ENCODE results near the gene MITF. TPM values are rescaled to one million over a fixed set of nuclear protein-coding genes. Genes with fewer than 3 reads are reported as not detected.

The MITF gene
- total RNA-seq, 1 donor from 2014 or later: 5.8 TPM

DNA sequence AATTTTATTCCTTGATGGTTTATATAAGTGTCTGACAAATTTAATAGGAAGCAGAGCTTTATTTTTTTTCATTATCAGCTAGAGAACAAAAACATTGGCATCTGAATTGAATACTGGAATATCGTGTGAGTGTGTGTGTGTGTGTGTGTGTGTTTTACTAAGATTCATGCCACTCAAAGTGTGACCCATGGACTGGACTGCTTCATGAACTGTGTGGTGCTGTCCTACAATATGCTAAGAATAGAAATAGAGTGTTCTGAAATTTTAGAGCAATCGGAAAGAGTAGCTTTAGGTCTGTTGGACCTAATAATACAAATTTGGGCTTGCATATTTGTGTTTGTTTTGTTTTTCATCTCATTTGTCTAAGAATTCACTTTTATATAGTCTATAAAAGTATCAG is 89.6 kb downstream of the MITF start:
- no peaks in the 10 kb centered on the region for H3K27me3 Mint-ChIP-seq (ENCODE audit: unreplicated experiment)
- H3K9me3 Mint-ChIP-seq (ENCODE audit: unreplicated experiment): no peaks in the 10 kb centered on the region
- no peak overlapping the region for H3K27ac Mint-ChIP-seq (ENCODE audit: unreplicated experiment)
- no peaks in the 10 kb centered on the region for H3K4me1 Mint-ChIP-seq (ENCODE audit: unreplicated experiment)
- no peaks in the 10 kb centered on the region for H3K36me3 Mint-ChIP-seq (ENCODE audit: unreplicated experiment)
- no peak for DNase-seq (ENCODE audit: extremely low spot score, unreplicated experiment)
- TF ChIP-seq, protein P1, sequence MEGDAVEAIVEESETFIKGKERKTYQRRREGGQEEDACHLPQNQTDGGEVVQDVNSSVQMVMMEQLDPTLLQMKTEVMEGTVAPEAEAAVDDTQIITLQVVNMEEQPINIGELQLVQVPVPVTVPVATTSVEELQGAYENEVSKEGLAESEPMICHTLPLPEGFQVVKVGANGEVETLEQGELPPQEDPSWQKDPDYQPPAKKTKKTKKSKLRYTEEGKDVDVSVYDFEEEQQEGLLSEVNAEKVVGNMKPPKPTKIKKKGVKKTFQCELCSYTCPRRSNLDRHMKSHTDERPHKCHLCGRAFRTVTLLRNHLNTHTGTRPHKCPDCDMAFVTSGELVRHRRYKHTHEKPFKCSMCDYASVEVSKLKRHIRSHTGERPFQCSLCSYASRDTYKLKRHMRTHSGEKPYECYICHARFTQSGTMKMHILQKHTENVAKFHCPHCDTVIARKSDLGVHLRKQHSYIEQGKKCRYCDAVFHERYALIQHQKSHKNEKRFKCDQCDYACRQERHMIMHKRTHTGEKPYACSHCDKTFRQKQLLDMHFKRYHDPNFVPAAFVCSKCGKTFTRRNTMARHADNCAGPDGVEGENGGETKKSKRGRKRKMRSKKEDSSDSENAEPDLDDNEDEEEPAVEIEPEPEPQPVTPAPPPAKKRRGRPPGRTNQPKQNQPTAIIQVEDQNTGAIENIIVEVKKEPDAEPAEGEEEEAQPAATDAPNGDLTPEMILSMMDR (IDR thresholded peaks at IDR 0.05): no peak
- no peak overlapping the region for H3K4me3 Mint-ChIP-seq (ENCODE audit: unreplicated experiment)

DNA sequence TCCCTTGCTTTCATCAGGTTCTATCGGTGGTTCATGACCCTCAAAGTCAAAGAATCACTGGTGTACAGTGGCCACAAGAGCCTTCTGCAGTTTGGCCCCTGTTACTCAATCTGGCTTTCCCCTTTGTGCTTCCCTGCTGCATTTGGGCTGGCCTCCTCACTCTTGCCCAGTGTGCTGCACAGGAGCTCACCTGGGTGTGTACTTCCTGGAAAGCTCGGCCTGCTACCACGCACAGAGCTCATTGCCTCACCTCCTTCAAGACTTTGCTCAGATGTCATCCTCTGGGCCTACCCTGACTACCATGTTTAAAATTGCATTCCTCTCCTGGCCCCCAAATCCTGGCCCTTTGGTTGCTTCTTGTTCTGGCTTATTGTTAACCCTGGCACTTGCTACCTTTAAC is 90.9 kb downstream of the MITF start:
- DNase-seq (ENCODE audit: extremely low spot score, unreplicated experiment): no peak
- no peaks in the 10 kb centered on the region for H3K36me3 Mint-ChIP-seq (ENCODE audit: unreplicated experiment)
- H3K27me3 Mint-ChIP-seq (ENCODE audit: unreplicated experiment): no peaks in the 10 kb centered on the region
- H3K4me1 Mint-ChIP-seq (ENCODE audit: unreplicated experiment): no peaks in the 10 kb centered on the region
- TF ChIP-seq, protein P1 (IDR thresholded peaks at IDR 0.05): no peak
- H3K27ac Mint-ChIP-seq (ENCODE audit: unreplicated experiment): no peak overlapping the region
- no peak overlapping the region for H3K4me3 Mint-ChIP-seq (ENCODE audit: unreplicated experiment)
- H3K9me3 Mint-ChIP-seq (ENCODE audit: unreplicated experiment): peaks cover 7% of the 10 kb centered on the region

DNA sequence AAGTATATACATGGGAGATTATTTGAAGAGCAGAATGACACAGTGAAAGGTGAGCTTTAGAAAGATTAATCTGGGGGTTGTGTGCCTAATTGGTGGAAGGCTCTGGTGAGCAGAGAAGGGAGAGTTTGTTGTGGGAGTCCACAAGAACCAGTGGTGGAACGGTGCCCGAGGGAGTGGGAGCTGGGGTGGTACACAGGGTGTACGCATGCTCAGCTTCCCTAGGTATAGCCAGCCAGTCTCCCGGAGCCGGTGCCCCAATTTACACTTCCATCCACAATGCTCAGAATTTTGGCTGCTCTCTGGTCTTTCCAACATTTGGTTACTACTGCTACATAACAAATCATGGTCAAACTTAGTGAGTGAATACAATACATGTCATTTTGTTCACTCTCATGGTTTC is 92.5 kb downstream of the MITF start:
- TF ChIP-seq, protein P1 (IDR thresholded peaks at IDR 0.05): no peak
- Mint-ChIP-seq H3K9me3 (ENCODE audit: unreplicated experiment) (peaks cover 16% of the 10 kb centered on the region), H3K27me3 (ENCODE audit: unreplicated experiment) (no peaks in the 10 kb centered on the region), H3K36me3 (ENCODE audit: unreplicated experiment) (peaks cover 7% of the 10 kb centered on the region), H3K4me1 (ENCODE audit: unreplicated experiment) (peaks cover 2% of the 10 kb centered on the region), H3K4me3 (ENCODE audit: unreplicated experiment) (no peak overlapping the region), H3K27ac (ENCODE audit: unreplicated experiment) (no peak overlapping the region)
- DNase-seq (ENCODE audit: extremely low spot score, unreplicated experiment): no peak

DNA sequence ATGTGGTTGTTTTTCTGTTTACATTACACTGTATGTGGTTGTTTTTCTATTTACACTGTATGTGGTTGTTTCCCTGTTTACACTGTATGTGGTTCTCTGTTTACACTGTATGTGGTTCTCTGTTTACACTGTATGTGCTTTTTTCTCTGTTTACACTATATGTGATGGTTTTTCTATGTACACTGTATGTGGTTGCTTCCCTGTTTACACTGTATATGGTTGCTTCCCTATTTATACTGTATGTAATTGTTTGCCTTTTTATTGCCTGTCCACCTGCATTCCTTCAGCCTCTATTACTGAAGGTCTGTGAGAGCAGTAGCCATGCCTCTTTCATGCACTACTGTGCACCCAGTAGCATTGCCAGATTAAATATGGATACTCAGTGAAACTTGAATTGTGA is 94.3 kb downstream of the MITF start:
- TF ChIP-seq, protein P1 (IDR thresholded peaks at IDR 0.05): no peak
- Mint-ChIP-seq H3K4me1 (ENCODE audit: unreplicated experiment) (peaks cover 16% of the 10 kb centered on the region), H3K4me3 (ENCODE audit: unreplicated experiment) (no peak overlapping the region)

DNA sequence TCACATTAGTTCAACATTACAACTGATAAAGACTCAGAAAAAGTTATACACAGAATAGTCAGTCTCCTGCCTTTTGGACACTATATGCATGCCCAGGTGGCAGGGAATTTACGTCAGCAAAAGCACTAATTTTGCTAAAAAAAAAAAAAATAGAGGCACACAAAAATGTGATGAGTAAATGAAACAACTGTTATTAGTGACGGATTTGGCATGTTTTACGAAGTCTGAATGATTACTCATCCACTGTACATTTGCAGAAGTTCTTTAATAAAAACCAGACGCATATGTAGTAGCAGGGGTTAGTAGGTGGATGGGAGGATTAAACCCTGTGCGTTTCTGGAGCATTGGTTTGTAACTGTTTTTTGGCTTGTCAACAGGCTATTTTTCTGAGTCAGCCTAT is 99.0 kb downstream of the MITF start:
- TF ChIP-seq, protein P1 (IDR thresholded peaks at IDR 0.05): no peak
- DNase-seq (ENCODE audit: extremely low spot score, unreplicated experiment): no peak
- peaks cover 16% of the 10 kb centered on the region for H3K9me3 Mint-ChIP-seq (ENCODE audit: unreplicated experiment)
- H3K27me3 Mint-ChIP-seq (ENCODE audit: unreplicated experiment): no peaks in the 10 kb centered on the region
- peaks cover 7% of the 10 kb centered on the region for H3K36me3 Mint-ChIP-seq (ENCODE audit: unreplicated experiment)
- peak overlapping the region; percentile 31 for H3K4me3 Mint-ChIP-seq (ENCODE audit: unreplicated experiment)
- peaks cover 28% of the 10 kb centered on the region for H3K4me1 Mint-ChIP-seq (ENCODE audit: unreplicated experiment)
- H3K27ac Mint-ChIP-seq (ENCODE audit: unreplicated experiment): peak overlapping the region; percentile 61

More for the DNA sequence above, 94.3 kb downstream of the MITF start:
- no peak overlapping the region for H3K27ac Mint-ChIP-seq (ENCODE audit: unreplicated experiment)
- H3K36me3 Mint-ChIP-seq (ENCODE audit: unreplicated experiment): peaks cover 7% of the 10 kb centered on the region
- peaks cover 16% of the 10 kb centered on the region for H3K9me3 Mint-ChIP-seq (ENCODE audit: unreplicated experiment)
- DNase-seq (ENCODE audit: extremely low spot score, unreplicated experiment): no peak
- H3K27me3 Mint-ChIP-seq (ENCODE audit: unreplicated experiment): no peaks in the 10 kb centered on the region

Data from osteocyte (in vitro differentiated cells).